Aortic smooth muscle cell (primary cell): ENCODE results near the gene SIRPD. TPM values are rescaled to one million over a fixed set of nuclear protein-coding genes. Genes with fewer than 3 reads are reported as not detected.

Experiments
- total RNA-seq: library from RNA; depleted of rRNA; stranded (reverse); fragments of >200 nt; gene quantifications from 2 replicates; pipeline ENCODE4 v1.2.3, GENCODE V29; 2014

SIRPD gene
- total RNA-seq: not detected in 2 replicates

GRCh38 chr20:1557605-1558004, at the start of gene SIRPD:
Gene SIRPD, minus strand, starts transcription at chr20:1557705. Its CDS starts 52 bp downstream, at chr20:1557653.

GRCh38 chr20:1491281-1491840, 66.1 kb downstream of the SIRPD start, which contains the start of gene SIRPB2:
Gene SIRPB2, minus strand, starts transcription at chr20:1491420. Its CDS starts 61 bp downstream, at chr20:1491359.

Other genes starting within 250 kb of the SIRPD start
- 2.1 and 3.3 TPM in 2 replicates for gene SDCBP2, start 228.6 kb downstream of the SIRPD start, total RNA-seq
- gene FKBP1A, start 164.7 kb downstream of the SIRPD start, total RNA-seq: 143 and 176 TPM in 2 replicates
- gene NSFL1C, start 90.9 kb downstream of the SIRPD start, total RNA-seq: 21.0 and 26.2 TPM in 2 replicates
- gene SIRPB2, start 66.3 kb downstream of the SIRPD start, total RNA-seq: 0.06 and 0.13 TPM in 2 replicates
- not detected in 2 replicates for gene SIRPB1, start 62.3 kb upstream of the SIRPD start, total RNA-seq
- not detected in 2 replicates for gene SIRPG, start 100.1 kb upstream of the SIRPD start, total RNA-seq